ENCODE results near the gene WDR5. TPM values are rescaled to one million over a fixed set of nuclear protein-coding genes. Genes with fewer than 3 reads are reported as not detected.
"Not testable (repeated sequence)": the region's sequence is repeated elsewhere in the genome, so short reads cannot be mapped to it uniquely, and the experiment has no call there.

Gene WDR5
- total RNA-seq, 6 donors from 2014 or later: 23.3 to 48.2 (median 27.3) TPM

GRCh38 chr9:134112561-134112960 is 23.3 kb upstream of the WDR5 start:
- ATAC-seq (ENCODE audit: low FRiP score in 2 of 2): no peak
- no peaks in the 10 kb centered on the region for H3K9me3 ChIP-seq
- no peak for DNase-seq
- H3K27me3 ChIP-seq: no peaks in the 10 kb centered on the region
- WGBS, 2 donors: 83 to 93% methylated on average over 6 of the region's 6 CpGs
- TF ChIP-seq, protein P1, sequence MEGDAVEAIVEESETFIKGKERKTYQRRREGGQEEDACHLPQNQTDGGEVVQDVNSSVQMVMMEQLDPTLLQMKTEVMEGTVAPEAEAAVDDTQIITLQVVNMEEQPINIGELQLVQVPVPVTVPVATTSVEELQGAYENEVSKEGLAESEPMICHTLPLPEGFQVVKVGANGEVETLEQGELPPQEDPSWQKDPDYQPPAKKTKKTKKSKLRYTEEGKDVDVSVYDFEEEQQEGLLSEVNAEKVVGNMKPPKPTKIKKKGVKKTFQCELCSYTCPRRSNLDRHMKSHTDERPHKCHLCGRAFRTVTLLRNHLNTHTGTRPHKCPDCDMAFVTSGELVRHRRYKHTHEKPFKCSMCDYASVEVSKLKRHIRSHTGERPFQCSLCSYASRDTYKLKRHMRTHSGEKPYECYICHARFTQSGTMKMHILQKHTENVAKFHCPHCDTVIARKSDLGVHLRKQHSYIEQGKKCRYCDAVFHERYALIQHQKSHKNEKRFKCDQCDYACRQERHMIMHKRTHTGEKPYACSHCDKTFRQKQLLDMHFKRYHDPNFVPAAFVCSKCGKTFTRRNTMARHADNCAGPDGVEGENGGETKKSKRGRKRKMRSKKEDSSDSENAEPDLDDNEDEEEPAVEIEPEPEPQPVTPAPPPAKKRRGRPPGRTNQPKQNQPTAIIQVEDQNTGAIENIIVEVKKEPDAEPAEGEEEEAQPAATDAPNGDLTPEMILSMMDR (IDR thresholded peaks at IDR 0.05): no peak
- no peak overlapping the region for H3K27ac ChIP-seq
- H3K4me1 ChIP-seq: no peaks in the 10 kb centered on the region
- no peaks in the 10 kb centered on the region for H3K36me3 ChIP-seq
- H3K4me3 ChIP-seq: no peak overlapping the region

DNA sequence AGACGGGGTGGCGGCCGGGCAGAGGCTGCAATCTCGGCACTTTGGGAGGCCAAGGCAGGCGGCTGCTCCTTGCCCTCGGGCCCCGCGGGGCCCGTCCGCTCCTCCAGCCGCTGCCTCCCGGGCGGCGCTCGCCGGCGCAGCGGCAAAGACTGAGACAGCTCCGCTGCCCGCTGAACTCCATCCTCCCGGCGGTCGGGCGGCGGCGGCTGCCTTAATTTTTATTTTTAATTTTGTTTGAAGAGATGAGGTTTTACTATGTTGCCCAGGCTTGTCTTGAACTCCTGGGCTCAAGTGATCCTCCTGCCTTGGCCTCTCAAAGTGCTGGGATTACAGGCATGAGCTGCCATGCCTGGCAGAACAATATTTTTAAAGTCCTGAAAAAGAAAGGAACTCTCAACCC is 16.9 kb upstream of the WDR5 start:
- not testable (repeated sequence) for H3K9me3 ChIP-seq; H3K4me1 ChIP-seq; H3K36me3 ChIP-seq; H3K27me3 ChIP-seq; ATAC-seq (ENCODE audit: low FRiP score in 2 of 2); H3K4me3 ChIP-seq; DNase-seq; H3K27ac ChIP-seq
- WGBS, 2 donors: 99% methylated on average over 17 to 19 of the region's 26 CpGs

GRCh38 chr9:134123764-134124128 is 12.1 kb upstream of the WDR5 start:
- no peaks in the 10 kb centered on the region for H3K27me3 ChIP-seq
- H3K4me1 ChIP-seq: peaks cover 0 to 2% (median 0%) of the 10 kb centered on the region in 4 donors
- H3K9me3 ChIP-seq: no peaks in the 10 kb centered on the region
- H3K27ac ChIP-seq: no peak overlapping the region
- no peak for TF ChIP-seq POLR2AphosphoS5 (IDR thresholded peaks at IDR 0.05)
- TF ChIP-seq POLR2A (IDR thresholded peaks at IDR 0.05): no peak
- TF ChIP-seq, protein P1 (IDR thresholded peaks at IDR 0.05): no peak
- no peak for TF ChIP-seq EP300 (IDR thresholded peaks at IDR 0.05)
- ATAC-seq (ENCODE audit: low FRiP score in 2 of 2) (no peak), DNase-seq (no peak)
- WGBS, 2 donors: 54 to 61% methylated on average over 10 of the region's 10 CpGs
- no peaks in the 10 kb centered on the region for H3K36me3 ChIP-seq
- H3K4me3 ChIP-seq: no peak overlapping the region

GRCh38 chr9:134125413-134126095 is 10.3 kb upstream of the WDR5 start:
- DNase-seq: no peak
- Histone ChIP-seq H3K4me1 (peaks cover 0 to 4% (median 3%) of the 10 kb centered on the region in 4 donors), H3K36me3 (no peaks in the 10 kb centered on the region), H3K27ac (no peak overlapping the region), H3K4me3 (no peak overlapping the region), H3K27me3 (no peaks in the 10 kb centered on the region), H3K9me3 (no peaks in the 10 kb centered on the region)
- TF ChIP-seq POLR2A (IDR thresholded peaks at IDR 0.05) (no peak), POLR2AphosphoS5 (IDR thresholded peaks at IDR 0.05) (no peak), EP300 (IDR thresholded peaks at IDR 0.05) (no peak)
- TF ChIP-seq, protein P1 (IDR thresholded peaks at IDR 0.05): no peak
- 64 to 71% methylated on average over 12 to 15 of the region's 16 CpGs for WGBS, 2 donors
- ATAC-seq (ENCODE audit: low FRiP score in 2 of 2): peak in 1 of 2 donors; percentile 4

DNA sequence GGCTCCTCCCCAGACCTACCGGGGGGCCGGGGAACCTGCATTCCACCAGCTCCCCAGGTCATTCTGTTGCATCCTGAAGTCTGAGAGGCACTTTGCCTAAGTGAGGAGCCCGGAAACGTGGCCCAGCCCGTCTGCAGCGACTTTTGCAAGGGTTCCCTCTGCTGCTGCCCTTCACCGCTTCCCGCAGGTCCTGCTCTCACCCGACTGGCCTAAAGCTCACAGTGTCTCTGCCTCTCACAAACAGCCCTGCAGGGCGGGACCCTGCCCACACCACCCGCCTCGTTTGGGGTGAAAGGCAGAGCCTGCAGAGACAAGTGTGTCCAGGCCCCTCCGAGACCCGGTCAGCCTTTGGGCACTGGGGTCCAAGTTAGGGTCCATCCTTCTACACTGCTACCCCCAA is 9.5 kb upstream of the WDR5 start:
- ATAC-seq (ENCODE audit: low FRiP score in 2 of 2) (no peak), DNase-seq (no peak)
- Histone ChIP-seq H3K27me3 (no peaks in the 10 kb centered on the region), H3K27ac (no peak overlapping the region), H3K9me3 (no peaks in the 10 kb centered on the region), H3K4me1 (peaks cover 0 to 10% (median 5%) of the 10 kb centered on the region in 4 donors), H3K4me3 (no peak overlapping the region), H3K36me3 (no peaks in the 10 kb centered on the region)
- TF ChIP-seq EP300 (IDR thresholded peaks at IDR 0.05) (no peak), POLR2A (IDR thresholded peaks at IDR 0.05) (no peak), POLR2AphosphoS5 (IDR thresholded peaks at IDR 0.05) (no peak)
- TF ChIP-seq, protein P1 (IDR thresholded peaks at IDR 0.05): no peak
- WGBS, 2 donors: 82 to 96% methylated on average over 14 of the region's 14 CpGs
